Endothelial cell of umbilical vein (primary cell): ENCODE results near the gene KCNQ1OT1.

Experiments
- EZH2 ChIP-seq: IDR thresholded peaks from 2 replicates; pipeline ENCODE4 v1.6.1; 2012; ENCODE audit warnings: borderline replicate concordance, low read depth, mild to moderate bottlenecking, moderate library complexity, low read length, inconsistent platforms; ENCODE audit not compliant: severe bottlenecking
- JUN ChIP-seq: IDR thresholded peaks from 2 replicates; pipeline ENCODE4 v1.6.1; 2011; ENCODE audit warnings: borderline replicate concordance, low read depth; ENCODE audit not compliant: insufficient read length, insufficient read depth
- POLR2A ChIP-seq: IDR thresholded peaks from 2 replicates; pipeline ENCODE4 v1.6.1; 2012; ENCODE audit warnings: low read depth, mild to moderate bottlenecking, control low read depth, low read length
- TF ChIP-seq, protein P1 (sequence below), 2 donors: IDR thresholded peaks; 1 replicate in 1 of 2; 2 replicates in 1 of 2; pipeline ENCODE4 v1.5.1; 2011; ENCODE audit warnings: low read length in 2 of 2, mild to moderate bottlenecking in 2 of 2, moderate library complexity in 2 of 2, control low read depth in 1 of 2, inconsistent platforms in 1 of 2, low read depth in 1 of 2; ENCODE audit not compliant: insufficient read depth in 1 of 2; ENCODE audit errors: extremely low read depth in 1 of 2

DNA sequence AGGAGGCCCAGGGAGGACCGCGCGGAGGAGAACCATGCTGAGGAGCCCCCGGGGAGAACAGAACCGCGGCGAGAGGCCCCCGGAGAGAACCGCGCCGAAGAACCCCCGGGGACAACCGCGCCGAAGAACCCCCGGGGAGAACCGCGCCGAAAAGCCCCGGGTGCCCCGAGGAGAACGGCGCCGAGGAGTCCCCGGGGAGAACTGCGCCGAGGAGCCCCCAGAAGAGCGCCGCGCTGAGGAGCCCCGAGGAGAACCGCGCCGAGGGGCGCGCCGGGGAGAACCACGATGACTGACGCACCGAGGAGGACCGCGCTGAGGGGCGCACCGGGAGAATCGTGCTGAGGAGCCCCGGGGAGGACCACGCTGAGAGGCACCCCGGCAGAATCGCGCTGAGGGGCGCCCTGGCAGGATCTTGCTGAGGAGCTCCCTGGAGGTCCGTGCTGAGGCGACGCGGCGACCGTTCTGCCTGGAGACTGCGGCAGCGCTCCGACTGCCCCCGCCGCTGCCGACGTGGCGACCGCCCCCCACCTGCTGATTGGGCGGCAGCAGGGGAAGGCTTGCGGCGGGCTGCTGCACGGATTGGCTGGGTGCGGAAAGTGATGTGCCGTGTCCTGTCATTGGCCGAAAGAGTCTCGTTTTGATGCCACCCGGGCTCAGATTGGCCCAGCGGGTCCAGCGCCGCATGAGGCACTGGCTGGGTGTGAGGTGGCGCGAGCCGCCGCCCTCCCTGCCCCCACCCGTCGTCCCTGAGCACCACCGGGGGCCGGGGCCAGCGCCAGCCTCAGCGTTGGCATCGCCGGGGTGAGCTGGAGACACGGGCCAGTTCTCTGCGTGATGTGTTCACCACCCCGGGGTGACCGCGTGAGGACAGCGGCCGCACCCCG lies at the start of gene KCNQ1OT1:
- TF ChIP-seq, protein P1, sequence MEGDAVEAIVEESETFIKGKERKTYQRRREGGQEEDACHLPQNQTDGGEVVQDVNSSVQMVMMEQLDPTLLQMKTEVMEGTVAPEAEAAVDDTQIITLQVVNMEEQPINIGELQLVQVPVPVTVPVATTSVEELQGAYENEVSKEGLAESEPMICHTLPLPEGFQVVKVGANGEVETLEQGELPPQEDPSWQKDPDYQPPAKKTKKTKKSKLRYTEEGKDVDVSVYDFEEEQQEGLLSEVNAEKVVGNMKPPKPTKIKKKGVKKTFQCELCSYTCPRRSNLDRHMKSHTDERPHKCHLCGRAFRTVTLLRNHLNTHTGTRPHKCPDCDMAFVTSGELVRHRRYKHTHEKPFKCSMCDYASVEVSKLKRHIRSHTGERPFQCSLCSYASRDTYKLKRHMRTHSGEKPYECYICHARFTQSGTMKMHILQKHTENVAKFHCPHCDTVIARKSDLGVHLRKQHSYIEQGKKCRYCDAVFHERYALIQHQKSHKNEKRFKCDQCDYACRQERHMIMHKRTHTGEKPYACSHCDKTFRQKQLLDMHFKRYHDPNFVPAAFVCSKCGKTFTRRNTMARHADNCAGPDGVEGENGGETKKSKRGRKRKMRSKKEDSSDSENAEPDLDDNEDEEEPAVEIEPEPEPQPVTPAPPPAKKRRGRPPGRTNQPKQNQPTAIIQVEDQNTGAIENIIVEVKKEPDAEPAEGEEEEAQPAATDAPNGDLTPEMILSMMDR (IDR thresholded peaks at IDR 0.05; ENCODE audit: extremely low read depth in 1 of 2, insufficient read depth in 1 of 2, low read depth in 1 of 2, low read length in 2 of 2) = no peak
- TF ChIP-seq EZH2 (no peak), JUN (no peak), POLR2A (peak; percentile 99)
